ENCODE measurements around the gene TRIM39. TPM values are rescaled to one million over a fixed set of nuclear protein-coding genes. Genes with fewer than 3 reads are reported as not detected.

The TRIM39 gene
- total RNA-seq, 1 donor: 14.5 TPM

- no peaks in the 10 kb centered on the region for H3K36me3 ChIP-seq (ENCODE audit: insufficient read depth, low read length)
- H4K20me1 ChIP-seq (ENCODE audit: insufficient read depth, low read length): no peaks in the 10 kb centered on the region
- H3K27me3 ChIP-seq (ENCODE audit: insufficient read depth, low read length): peaks cover 54% of the 10 kb centered on the region
- H3K4me1 ChIP-seq (ENCODE audit: insufficient read depth, low read length): peaks cover 4% of the 10 kb centered on the region
- no peak for TF ChIP-seq CTCF (IDR thresholded peaks at IDR 0.05; ENCODE audit: extremely low read depth, low read depth, low read length)
- H2AFZ ChIP-seq (ENCODE audit: low read length): no peak overlapping the region
- no peaks in the 10 kb centered on the region for H3K79me2 ChIP-seq (ENCODE audit: insufficient read depth, low read length)
- H3K9me3 ChIP-seq (ENCODE audit: low read depth, low read length): no peaks in the 10 kb centered on the region
- no peak overlapping the region for H3K4me2 ChIP-seq (ENCODE audit: insufficient read depth, low read length)
- H3K4me3 ChIP-seq (ENCODE audit: insufficient read depth, low read length): no peak overlapping the region
- DNase-seq (ENCODE audit: insufficient read length, low spot score, missing footprints): no peak
- H3K27ac ChIP-seq (ENCODE audit: low read depth, low read length): no peak overlapping the region
Measured at GRCh38 chr6:30355281-30355680, 28.6 kb downstream of the TRIM39 start.

GRCh38 chr6:30356536-30356935 is 29.8 kb downstream of the TRIM39 start:
- Histone ChIP-seq H3K4me2 (ENCODE audit: insufficient read depth, low read length) (no peak overlapping the region), H3K9me3 (ENCODE audit: low read depth, low read length) (no peaks in the 10 kb centered on the region), H3K4me3 (ENCODE audit: insufficient read depth, low read length) (no peak overlapping the region), H3K27ac (ENCODE audit: low read depth, low read length) (no peak overlapping the region), H3K4me1 (ENCODE audit: insufficient read depth, low read length) (peaks cover 4% of the 10 kb centered on the region), H3K79me2 (ENCODE audit: insufficient read depth, low read length) (no peaks in the 10 kb centered on the region), H4K20me1 (ENCODE audit: insufficient read depth, low read length) (no peaks in the 10 kb centered on the region), H2AFZ (ENCODE audit: low read length) (no peak overlapping the region), H3K27me3 (ENCODE audit: insufficient read depth, low read length) (peaks cover 65% of the 10 kb centered on the region), H3K36me3 (ENCODE audit: insufficient read depth, low read length) (no peaks in the 10 kb centered on the region)
- no peak for TF ChIP-seq CTCF (IDR thresholded peaks at IDR 0.05; ENCODE audit: extremely low read depth, low read depth, low read length)
- DNase-seq (ENCODE audit: insufficient read length, low spot score, missing footprints): no peak

- H3K9me3 ChIP-seq (ENCODE audit: low read depth, low read length): peaks cover 4% of the 10 kb centered on the region
- H3K4me3 ChIP-seq (ENCODE audit: insufficient read depth, low read length): peak overlapping the region; percentile 69
- peak; percentile 88 for TF ChIP-seq CTCF (IDR thresholded peaks at IDR 0.05; ENCODE audit: extremely low read depth, low read depth, low read length)
- H4K20me1 ChIP-seq (ENCODE audit: insufficient read depth, low read length): no peaks in the 10 kb centered on the region
- H3K36me3 ChIP-seq (ENCODE audit: insufficient read depth, low read length): no peaks in the 10 kb centered on the region
- peaks cover 65% of the 10 kb centered on the region for H3K27me3 ChIP-seq (ENCODE audit: insufficient read depth, low read length)
- H2AFZ ChIP-seq (ENCODE audit: low read length): peak overlapping the region; percentile 91
- no peaks in the 10 kb centered on the region for H3K79me2 ChIP-seq (ENCODE audit: insufficient read depth, low read length)
- peak; percentile 79 for DNase-seq (ENCODE audit: insufficient read length, low spot score, missing footprints)
- H3K4me1 ChIP-seq (ENCODE audit: insufficient read depth, low read length): peaks cover 4% of the 10 kb centered on the region
- peak overlapping the region; percentile 90 for H3K4me2 ChIP-seq (ENCODE audit: insufficient read depth, low read length)
- H3K27ac ChIP-seq (ENCODE audit: low read depth, low read length): no peak overlapping the region
Measured at GRCh38 chr6:30357678-30358540, 31.2 kb downstream of the TRIM39 start.

GRCh38 chr6:30359276-30359675 is 32.5 kb downstream of the TRIM39 start:
- H3K36me3 ChIP-seq (ENCODE audit: insufficient read depth, low read length): no peaks in the 10 kb centered on the region

More at GRCh38 chr6:30359276-30359675, 32.5 kb downstream of the TRIM39 start:
- Histone ChIP-seq H3K4me2 (ENCODE audit: insufficient read depth, low read length) (no peak overlapping the region), H3K79me2 (ENCODE audit: insufficient read depth, low read length) (no peaks in the 10 kb centered on the region), H3K4me3 (ENCODE audit: insufficient read depth, low read length) (no peak overlapping the region), H4K20me1 (ENCODE audit: insufficient read depth, low read length) (no peaks in the 10 kb centered on the region), H3K9me3 (ENCODE audit: low read depth, low read length) (peaks cover 4% of the 10 kb centered on the region), H3K4me1 (ENCODE audit: insufficient read depth, low read length) (peaks cover 4% of the 10 kb centered on the region), H2AFZ (ENCODE audit: low read length) (no peak overlapping the region), H3K27me3 (ENCODE audit: insufficient read depth, low read length) (peaks cover 59% of the 10 kb centered on the region), H3K27ac (ENCODE audit: low read depth, low read length) (no peak overlapping the region)
- DNase-seq (ENCODE audit: insufficient read length, low spot score, missing footprints): no peak
- no peak for TF ChIP-seq CTCF (IDR thresholded peaks at IDR 0.05; ENCODE audit: extremely low read depth, low read depth, low read length)

Measured in osteoblast (primary cell).